CD14-positive monocyte (primary cell): ENCODE measurements around the gene TPM1. TPM values are rescaled to one million over a fixed set of nuclear protein-coding genes. Genes with fewer than 3 reads are reported as not detected.

Source experiments
- DNase-seq, 3 donors: peaks; one replicate each; pipeline ENCODE4 v3.0.0-alpha.2; 2011 to 2022
- H2AFZ ChIP-seq: 2 replicates; pipeline ENCODE4 v1.6.0; 2012; ENCODE audit warnings: mild to moderate bottlenecking, low read depth, low read length, inconsistent platforms; ENCODE audit not compliant: insufficient read depth, poor library complexity, severe bottlenecking
- H3K27ac ChIP-seq, 2 donors: 1 replicate in 1 of 2; 2 replicates in 1 of 2; pipeline ENCODE4 v1.5.1; 2012 to 2013; ENCODE audit warnings: low read length in 2 of 2, control low read depth in 1 of 2, inconsistent platforms in 1 of 2, low read depth in 1 of 2, mild to moderate bottlenecking in 1 of 2
- H3K27me3 ChIP-seq, 2 donors: one replicate each; pipeline versions ENCODE4 v1.6.0 to v1.6.1; 2011 to 2013; ENCODE audit warnings: low read length in 2 of 2; ENCODE audit not compliant: control insufficient read depth in 2 of 2, insufficient read depth in 2 of 2
- H3K36me3 ChIP-seq, 2 donors: replicated peaks in 1 of 2; 1 replicate in 1 of 2; 2 replicates in 1 of 2; pipeline versions ENCODE4 v1.5.1 to v1.6.1; 2012 to 2013; ENCODE audit warnings: low read length in 2 of 2, control low read depth in 1 of 2, inconsistent platforms in 1 of 2, mild to moderate bottlenecking in 1 of 2; ENCODE audit not compliant: insufficient read depth in 2 of 2, control insufficient read depth in 1 of 2
- H3K4me1 ChIP-seq, 2 donors: 1 replicate in 1 of 2; 2 replicates in 1 of 2; pipeline versions ENCODE4 v1.5.1 to v1.6.1; 2012 to 2013; ENCODE audit warnings: low read length in 2 of 2, control low read depth in 1 of 2, inconsistent platforms in 1 of 2, mild to moderate bottlenecking in 1 of 2, moderate library complexity in 1 of 2; ENCODE audit not compliant: insufficient read depth in 2 of 2, control insufficient read depth in 1 of 2
- H3K4me2 ChIP-seq: replicated peaks from 2 replicates; pipeline ENCODE3; 2012; ENCODE audit warnings: low read length, moderate library complexity, mild to moderate bottlenecking; ENCODE audit not compliant: poor library complexity, severe bottlenecking; ENCODE audit errors: extremely low read depth
- H3K4me3 ChIP-seq, 3 experiments: fragments of 200-600 bp in 1 of 3; sonication (generic) in 1 of 3; replicated peaks in 1 of 3; 1 replicate in 2 of 3; 2 replicates in 1 of 3; pipeline ENCODE4 v1.5.1; 2011 to 2013; ENCODE audit warnings: low read length in 3 of 3, mild to moderate bottlenecking in 3 of 3, control low read depth in 2 of 3, low read depth in 2 of 3, inconsistent platforms in 1 of 3, moderate library complexity in 1 of 3
- H3K79me2 ChIP-seq: 2 replicates; pipeline ENCODE4 v1.6.0; 2012; ENCODE audit warnings: mild to moderate bottlenecking, control low read depth, inconsistent platforms, low read length, moderate library complexity; ENCODE audit not compliant: insufficient read depth
- H3K9ac ChIP-seq: 2 replicates; pipeline ENCODE4 v1.6.0; 2017; ENCODE audit warnings: low read length, mild to moderate bottlenecking; ENCODE audit not compliant: insufficient read depth, poor library complexity, severe bottlenecking
- H3K9me3 ChIP-seq, 2 donors: replicated peaks in 1 of 2; 1 replicate in 1 of 2; 2 replicates in 1 of 2; pipeline versions ENCODE4 v1.5.1 to v1.6.1; 2012 to 2013; ENCODE audit warnings: low read length in 2 of 2, control low read depth in 1 of 2; ENCODE audit not compliant: control insufficient read depth in 1 of 2, insufficient read depth in 1 of 2
- H4K20me1 ChIP-seq: 2 replicates; pipeline ENCODE4 v1.6.0; 2012; ENCODE audit warnings: mild to moderate bottlenecking, low read length, control low read depth, moderate library complexity; ENCODE audit not compliant: insufficient read depth
- H3K27ac Mint-ChIP-seq, 7 donors: one replicate each; pipeline ENCODE4 v1.8.0; 2020; ENCODE audit warnings: mild to moderate bottlenecking in 7 of 7, mixed read lengths in 7 of 7, moderate library complexity in 6 of 7, inconsistent platforms in 2 of 7
- H3K27me3 Mint-ChIP-seq, 3 donors: one replicate each; pipeline ENCODE4 v1.8.0; 2021 to 2022; ENCODE audit warnings: low read depth in 3 of 3, mild to moderate bottlenecking in 3 of 3, mixed read lengths in 3 of 3, moderate library complexity in 3 of 3, inconsistent platforms in 1 of 3
- H3K36me3 Mint-ChIP-seq, 2 donors: one replicate each; pipeline ENCODE4 v1.8.0; 2020; ENCODE audit warnings: mixed read lengths in 2 of 2, inconsistent platforms in 1 of 2, mild to moderate bottlenecking in 1 of 2
- H3K4me1 Mint-ChIP-seq: one replicate; pipeline ENCODE4 v1.8.0; 2020; ENCODE audit warnings: mild to moderate bottlenecking, mixed read lengths
- H3K4me3 Mint-ChIP-seq, 2 donors: one replicate each; pipeline ENCODE4 v1.8.0; 2020; ENCODE audit warnings: mild to moderate bottlenecking in 2 of 2, mixed read lengths in 2 of 2, moderate library complexity in 1 of 2
- H3K9me3 Mint-ChIP-seq, 7 donors: one replicate each; pipeline ENCODE4 v1.8.0; 2020 to 2022; ENCODE audit warnings: mixed read lengths in 7 of 7, mild to moderate bottlenecking in 6 of 7, moderate library complexity in 6 of 7, inconsistent platforms in 2 of 7
- WGBS: methylation state at CpG from one replicate; pipeline ENCODE4 v1.1.5; 2013; ENCODE audit warnings: missing lambda C conversion rate; ENCODE audit not compliant: insufficient coverage; 5-methylcytosine and 5-hydroxymethylcytosine counted together
- intact Hi-C, 2 donors: fragments of 100-400 bp; cut with micrococcal nuclease; formaldehyde crosslinking; loops; one replicate each; pipeline versions ENCODE4 v1.15.0 to v1.15.1; 2023
- polyA plus RNA-seq, 3 donors: library from polyadenylated mRNA; depleted of rRNA in 1 of 3; unstranded in 2 of 3; stranded (reverse) in 1 of 3; fragments of 300-500 nt in 2 of 3; fragments of >200 nt in 1 of 3; fragmentation: Illumina TruSeq in 2 of 3; gene quantifications; 1 replicate in 2 of 3; 2 replicates in 1 of 3; pipeline ENCODE4 v1.2.3, GENCODE V29; 2012 to 2021
- TF ChIP-seq, protein P1 (sequence below): fragments of 200-600 bp; IDR thresholded peaks from one replicate; pipeline ENCODE4 v1.8.0; 2022; ENCODE audit warnings: antibody characterized with exemption, mild to moderate bottlenecking

TPM1 gene
- polyA plus RNA-seq, 3 donors, result 11.7 to 15.9 (median 11.9) TPM

- Mint-ChIP-seq H3K4me3 (no peak overlapping the region), H3K4me1 (peaks cover 2% of the 10 kb centered on the region), H3K27ac (no peak overlapping the region), H3K36me3 (no peaks in the 10 kb centered on the region), H3K27me3 (peaks cover 2 to 8% (median 6%) of the 10 kb centered on the region in 3 donors), H3K9me3 (peaks cover 0 to 3% (median 0%) of the 10 kb centered on the region in 7 donors)
- H3K79me2 ChIP-seq, result no peaks in the 10 kb centered on the region
- no peak overlapping the region for H3K4me3 ChIP-seq
- no peak for DNase-seq
- no peak overlapping the region for H3K4me2 ChIP-seq
- 86% methylated on average over 2 of the region's 4 CpGs for WGBS
- H3K4me1 ChIP-seq, result no peaks in the 10 kb centered on the region
- H3K27ac ChIP-seq, result no peak overlapping the region
- no peaks in the 10 kb centered on the region for H3K36me3 ChIP-seq
- H3K27me3 ChIP-seq, result no peaks in the 10 kb centered on the region
- no peak overlapping the region for H2AFZ ChIP-seq
- intact Hi-C loops, result no loop called here
- no peaks in the 10 kb centered on the region for H3K9me3 ChIP-seq
- TF ChIP-seq, protein P1, sequence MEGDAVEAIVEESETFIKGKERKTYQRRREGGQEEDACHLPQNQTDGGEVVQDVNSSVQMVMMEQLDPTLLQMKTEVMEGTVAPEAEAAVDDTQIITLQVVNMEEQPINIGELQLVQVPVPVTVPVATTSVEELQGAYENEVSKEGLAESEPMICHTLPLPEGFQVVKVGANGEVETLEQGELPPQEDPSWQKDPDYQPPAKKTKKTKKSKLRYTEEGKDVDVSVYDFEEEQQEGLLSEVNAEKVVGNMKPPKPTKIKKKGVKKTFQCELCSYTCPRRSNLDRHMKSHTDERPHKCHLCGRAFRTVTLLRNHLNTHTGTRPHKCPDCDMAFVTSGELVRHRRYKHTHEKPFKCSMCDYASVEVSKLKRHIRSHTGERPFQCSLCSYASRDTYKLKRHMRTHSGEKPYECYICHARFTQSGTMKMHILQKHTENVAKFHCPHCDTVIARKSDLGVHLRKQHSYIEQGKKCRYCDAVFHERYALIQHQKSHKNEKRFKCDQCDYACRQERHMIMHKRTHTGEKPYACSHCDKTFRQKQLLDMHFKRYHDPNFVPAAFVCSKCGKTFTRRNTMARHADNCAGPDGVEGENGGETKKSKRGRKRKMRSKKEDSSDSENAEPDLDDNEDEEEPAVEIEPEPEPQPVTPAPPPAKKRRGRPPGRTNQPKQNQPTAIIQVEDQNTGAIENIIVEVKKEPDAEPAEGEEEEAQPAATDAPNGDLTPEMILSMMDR, result no peak
- no peaks in the 10 kb centered on the region for H4K20me1 ChIP-seq
- no peak overlapping the region for H3K9ac ChIP-seq
Measured at GRCh38 chr15:62994439-62994838, 48.1 kb upstream of the TPM1 start.

DNA sequence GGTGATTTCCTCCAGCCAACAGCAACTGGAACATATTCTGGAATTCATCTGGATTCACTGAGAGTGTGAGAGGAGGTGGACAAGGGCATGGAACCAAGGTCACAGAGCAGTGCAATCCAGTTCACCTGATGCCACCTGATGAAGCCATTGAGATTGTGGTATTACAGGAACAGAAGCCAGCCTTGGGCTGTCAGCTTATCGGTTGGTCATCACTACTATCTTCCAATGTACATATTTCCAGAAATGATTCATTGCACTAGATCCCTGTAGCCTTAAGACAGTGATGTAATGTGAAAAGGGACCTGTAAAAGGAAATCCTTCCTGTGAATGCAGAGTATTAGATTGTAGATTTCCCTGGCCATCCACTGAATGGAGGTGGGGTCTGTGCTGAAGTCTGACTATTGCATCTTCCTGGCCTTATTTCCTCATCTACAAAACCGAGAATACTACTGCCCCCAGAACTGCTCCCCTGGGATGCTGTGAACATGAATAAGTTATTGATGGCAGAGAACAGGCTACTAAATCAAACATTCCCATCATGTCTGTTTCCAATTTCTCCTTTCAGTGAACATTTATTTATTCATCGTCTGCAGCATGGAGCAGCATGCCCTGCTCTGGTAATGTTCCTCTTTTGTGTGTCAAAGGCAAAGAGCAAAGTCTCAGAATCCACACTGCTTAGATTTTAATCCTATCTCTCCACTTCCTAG is 47.4 kb upstream of the TPM1 start:
- H3K9me3 Mint-ChIP-seq, result peaks cover 0 to 3% (median 0%) of the 10 kb centered on the region in 7 donors
- H3K27me3 Mint-ChIP-seq, result peaks cover 1 to 7% (median 3%) of the 10 kb centered on the region in 3 donors
- Histone ChIP-seq H3K79me2 (no peaks in the 10 kb centered on the region), H3K9me3 (no peaks in the 10 kb centered on the region), H3K9ac (no peak overlapping the region), H3K4me1 (no peaks in the 10 kb centered on the region), H4K20me1 (no peaks in the 10 kb centered on the region), H3K36me3 (no peaks in the 10 kb centered on the region), H3K4me3 (no peak overlapping the region), H3K4me2 (no peak overlapping the region), H2AFZ (no peak overlapping the region), H3K27ac (no peak overlapping the region), H3K27me3 (no peaks in the 10 kb centered on the region)
- H3K4me1 Mint-ChIP-seq, result peaks cover 2% of the 10 kb centered on the region
- H3K27ac Mint-ChIP-seq, result peak overlapping the region in 1 of 7 donors; percentile 15
- intact Hi-C loops, result no loop called here
- H3K36me3 Mint-ChIP-seq, result no peaks in the 10 kb centered on the region
- no peak overlapping the region for H3K4me3 Mint-ChIP-seq
- whole genome bisulfite sequencing, result no CpG with 5 or more reads among the region's 3 CpGs
- DNase-seq, result no peak
- TF ChIP-seq, protein P1, result no peak
